GM19023 (cell line): ENCODE measurements around the gene VKORC1.

ENCODE experiments used
- ATAC-seq: cut with Tn5 transposase; IDR thresholded peaks from one replicate; pipeline ENCODE4 v1.9.1; 2021; ENCODE audit warnings: mild to moderate bottlenecking, moderate library complexity; ENCODE audit not compliant: unreplicated experiment

The VKORC1 gene

GRCh38 chr16:31067342-31067741 is 27.3 kb downstream of the VKORC1 start:
- no peak for ATAC-seq

GRCh38 chr16:31064882-31065461 is 29.6 kb downstream of the VKORC1 start:
- ATAC-seq = no peak

- ATAC-seq = no peak
These were observed 30.6 kb downstream of the VKORC1 start for GRCh38 chr16:31063843-31064611.

GRCh38 chr16:31063495-31063842 is 31.1 kb downstream of the VKORC1 start:
- no peak for ATAC-seq

- no peak for ATAC-seq
These were observed 32.7 kb downstream of the VKORC1 start for GRCh38 chr16:31061813-31062440.

- ATAC-seq = no peak
These were observed 33.3 kb downstream of the VKORC1 start for GRCh38 chr16:31061126-31061812.

GRCh38 chr16:31055613-31056012 is 39.0 kb downstream of the VKORC1 start:
- no peak for ATAC-seq

GRCh38 chr16:31052114-31052513 is 42.5 kb downstream of the VKORC1 start:
- no peak for ATAC-seq

GRCh38 chr16:31050280-31051030 is 44.1 kb downstream of the VKORC1 start:
- ATAC-seq = no peak

GRCh38 chr16:31043898-31044481 is 50.6 kb downstream of the VKORC1 start:
- ATAC-seq = no peak

GRCh38 chr16:31043352-31043751 is 51.2 kb downstream of the VKORC1 start:
- no peak for ATAC-seq

- ATAC-seq = no peak
These were observed 51.7 kb downstream of the VKORC1 start for GRCh38 chr16:31042866-31043265.
